NOMO-1 treated with DMSO at 0.1 percent for 48 hours (cell line): Measurements from ENCODE around the gene NR2F2.

ENCODE experiments used
- DNase-seq: peaks from one replicate; lab custom pipeline; 2025; ENCODE audit not compliant: unreplicated experiment; lab: John Stamatoyannopoulos, UW

Gene NR2F2

GRCh38 chr15:96330450-96331143, at the start of gene NR2F2:
Gene NR2F2, plus strand, starts transcription at chr15:96330700. Its CDS starts 1,406 bp downstream, at chr15:96332106.
- DNase-seq: peak; percentile 83

- no peak for DNase-seq
These were observed 45.2 kb upstream of the NR2F2 start for GRCh38 chr15:96285305-96285704.

- no peak for DNase-seq
These were observed 44.7 kb upstream of the NR2F2 start for GRCh38 chr15:96285729-96286254.

- DNase-seq: no peak
These were observed 39.8 kb upstream of the NR2F2 start for GRCh38 chr15:96290679-96291078.

GRCh38 chr15:96292635-96293034, 37.9 kb upstream of the NR2F2 start:
- DNase-seq: no peak

- DNase-seq: no peak
These were observed 37.1 kb upstream of the NR2F2 start for GRCh38 chr15:96293441-96293840.

- DNase-seq: no peak
These were observed 35.7 kb upstream of the NR2F2 start for GRCh38 chr15:96294766-96295165.

GRCh38 chr15:96296264-96296663, 34.2 kb upstream of the NR2F2 start:
- no peak for DNase-seq

GRCh38 chr15:96297783-96298182, 32.7 kb upstream of the NR2F2 start:
- no peak for DNase-seq

GRCh38 chr15:96298217-96298616, 32.3 kb upstream of the NR2F2 start:
- DNase-seq: no peak

GRCh38 chr15:96300836-96301235, 29.7 kb upstream of the NR2F2 start:
- no peak for DNase-seq

- no peak for DNase-seq
These were observed 26.9 kb upstream of the NR2F2 start for GRCh38 chr15:96303503-96304056.

GRCh38 chr15:96304839-96305238, 25.7 kb upstream of the NR2F2 start:
- DNase-seq: no peak

- DNase-seq: no peak
These were observed 24.2 kb upstream of the NR2F2 start for GRCh38 chr15:96306321-96306720.

GRCh38 chr15:96307856-96308394, 22.6 kb upstream of the NR2F2 start:
- DNase-seq: no peak

- DNase-seq: no peak
These were observed 21.3 kb upstream of the NR2F2 start for GRCh38 chr15:96309143-96309660.

GRCh38 chr15:96311256-96311955, 19.1 kb upstream of the NR2F2 start:
- no peak for DNase-seq

GRCh38 chr15:96311956-96312294, 18.6 kb upstream of the NR2F2 start:
- DNase-seq: no peak

GRCh38 chr15:96312641-96313335, 17.7 kb upstream of the NR2F2 start:
- DNase-seq: no peak

- no peak for DNase-seq
These were observed 16.0 kb upstream of the NR2F2 start for GRCh38 chr15:96314518-96314917.

GRCh38 chr15:96314963-96315362, 15.5 kb upstream of the NR2F2 start:
- no peak for DNase-seq
